GM12878 (cell line): Measurements from ENCODE around the gene ATG10. TPM values are rescaled to one million over a fixed set of nuclear protein-coding genes. Genes with fewer than 3 reads are reported as not detected.

ENCODE experiments used
- ATAC-seq: fragments of 200-7000 bp; cut with Tn5 transposase; 3 replicates; pipeline ENCODE4 v1.9.1; 2020; ENCODE audit warnings: mild to moderate bottlenecking, moderate library complexity
- BruUV-seq: library from RNA; stranded (reverse); fragments of 400-500 nt; replicated peaks from 2 replicates; lab custom pipeline; 2021; lab: Mats Ljungman, UMichigan
- CTCF ChIA-PET: fragments of 300-600 bp; sonication (Branson Sonifier 250); formaldehyde crosslinking; extraction: SDS; loops from one replicate; lab custom pipeline; 2021; ENCODE audit warnings: inconsistent platforms; lab: Yijun Ruan, JAX
- POLR2A ChIA-PET: fragments of 350-600 bp; formaldehyde crosslinking; extraction: SDS; loops from one replicate; lab custom pipeline; 2021; ENCODE audit warnings: inconsistent platforms; lab: Charles Lee
- RAD21 ChIA-PET: fragments of 300-600 bp; sonication (Branson Sonifier 250); formaldehyde crosslinking; loops from one replicate; lab custom pipeline; 2023; ENCODE audit warnings: antibody characterized with exemption; ENCODE audit not compliant: unreplicated experiment; lab: Charles Lee
- SMC1A ChIA-PET: fragments of 300-600 bp; sonication (Branson Sonifier 250); formaldehyde crosslinking; loops from one replicate; lab custom pipeline; 2023; ENCODE audit not compliant: unreplicated experiment, uncharacterized antibody; lab: Charles Lee
- DNase-seq: peaks from one replicate; pipeline ENCODE4 v3.0.0-alpha.2; 2011; ENCODE audit warnings: low read depth, low spot score
- FAIRE-seq: peaks from 3 replicates; lab custom pipeline; 2011; peaks lifted over from hg19 to GRCh38; lab: Jason Lieb, UNC
- H2AFZ ChIP-seq: 2 replicates; pipeline ENCODE4 v1.6.0; 2011; ENCODE audit warnings: low read depth, low read length, control low read depth; ENCODE audit not compliant: control insufficient read depth
- H3K27ac ChIP-seq: 2 replicates; pipeline ENCODE4 v1.5.1; 2011; ENCODE audit warnings: control low read depth; ENCODE audit not compliant: control insufficient read depth, insufficient read depth
- H3K27me3 ChIP-seq, 2 experiments: replicated peaks in 1 of 2; 2 replicates each; pipeline versions ENCODE4 v1.6.0 to v1.6.1; 2011; ENCODE audit warnings: low read length in 1 of 2; ENCODE audit not compliant: control insufficient read depth in 2 of 2, insufficient read depth in 2 of 2
- H3K36me3 ChIP-seq, 2 experiments: 2 replicates each; pipeline ENCODE4 v1.5.1; 2011; ENCODE audit warnings: low read length in 1 of 2; ENCODE audit not compliant: control insufficient read depth in 2 of 2, insufficient read depth in 2 of 2
- H3K4me1 ChIP-seq: 2 replicates; pipeline ENCODE4 v1.6.1; 2011; ENCODE audit warnings: mild to moderate bottlenecking, low read length, moderate library complexity, mixed read lengths; ENCODE audit not compliant: control insufficient read depth, insufficient read depth
- H3K4me2 ChIP-seq: 2 replicates; pipeline ENCODE4 v1.6.0; 2011; ENCODE audit warnings: control low read depth; ENCODE audit not compliant: control insufficient read depth, insufficient read depth
- H3K4me3 ChIP-seq: fragments of 200-600 bp; sonication (generic); 2 replicates; pipeline ENCODE4 v1.5.1; 2016
- H3K79me2 ChIP-seq: 2 replicates; pipeline ENCODE4 v1.6.0; 2011; ENCODE audit warnings: low read length; ENCODE audit not compliant: control insufficient read depth, insufficient read depth
- H3K9ac ChIP-seq: 2 replicates; pipeline ENCODE4 v1.8.0; 2011; ENCODE audit warnings: low read length, control low read depth, mixed read lengths; ENCODE audit not compliant: control insufficient read depth, insufficient read depth
- H3K9me3 ChIP-seq: replicated peaks from 3 replicates; pipeline ENCODE4 v1.5.1; 2011; ENCODE audit warnings: mild to moderate bottlenecking, low read length; ENCODE audit not compliant: control insufficient read depth, insufficient read depth
- H4K20me1 ChIP-seq: 2 replicates; pipeline ENCODE4 v1.6.0; 2011; ENCODE audit not compliant: control insufficient read depth, insufficient read depth
- CREM ChIP-seq: IDR thresholded peaks from 2 replicates; pipeline ENCODE4 v1.6.1; 2014; ENCODE audit warnings: antibody characterized with exemption, low read depth
- HCFC1 ChIP-seq: fragments of 150-350 bp; IDR thresholded peaks from 2 replicates; pipeline ENCODE4 v1.6.1; 2014; ENCODE audit warnings: low read length
- KLF5 ChIP-seq: fragments of 450-650 bp; IDR thresholded peaks from 2 replicates; pipeline ENCODE4 v1.6.1; 2014; ENCODE audit warnings: mild to moderate bottlenecking; ENCODE audit not compliant: partially characterized antibody
- RCOR1 ChIP-seq: conservative IDR thresholded peaks from 2 replicates; pipeline ENCODE4 v1.6.1; 2012; ENCODE audit warnings: low read depth, low read length, improper control_type of control experiment
- SUZ12 ChIP-seq: fragments of 200-600 bp; sonication (generic); IDR thresholded peaks from one replicate; pipeline ENCODE4 v1.6.1; 2018; ENCODE audit warnings: antibody characterized with exemption, mild to moderate bottlenecking; ENCODE audit not compliant: unreplicated experiment
- ZNF217 ChIP-seq: fragments of 450-650 bp; IDR thresholded peaks from 2 replicates; pipeline ENCODE4 v1.6.1; 2017; ENCODE audit warnings: antibody characterized with exemption, mild to moderate bottlenecking
- WGBS: methylation state at CpG from one replicate; pipeline ENCODE4 v1.1.6; 2016; ENCODE audit warnings: low lambda C conversion rate; ENCODE audit not compliant: insufficient replicate concordance, insufficient coverage; ENCODE audit errors: missing lambda C conversion rate; 5-methylcytosine and 5-hydroxymethylcytosine counted together
- in situ Hi-C: fragments of 300-500 bp; cut with MboI; formaldehyde crosslinking; loops from 9 replicates; pipeline ENCODE4 v1.14.3; 2018; ENCODE audit warnings: mixed read lengths
- intact Hi-C: fragments of 100-400 bp; cut with micrococcal nuclease; formaldehyde crosslinking; loops from one replicate; pipeline ENCODE4 v1.14.2; 2022; ENCODE audit not compliant: unreplicated experiment
- polyA plus RNA-seq, 11 experiments: library from polyadenylated mRNA; depleted of rRNA in 4 of 11; unstranded in 6 of 11; stranded (reverse) in 5 of 11; fragments of >200 nt; fragmentation: Nextera tagmentation in 4 of 11; fragmentation: Illumina TruSeq in 1 of 11; extraction: Ambion mirVana in 4 of 11; extraction: Trizol in 1 of 11; gene quantifications; 1 replicate in 1 of 11; 2 replicates in 10 of 11; pipeline versions ENCODE4 v1.2.1 to v1.2.3, GENCODE V29; 2011 to 2016; ENCODE audit warnings: inconsistent platforms in 2 of 11, missing spikeins in 2 of 11, low read depth in 1 of 11
- total RNA-seq, 4 experiments: library from RNA; depleted of rRNA in 3 of 4; stranded (reverse); fragments of >200 nt in 3 of 4; fragmentation: Illumina TruSeq in 1 of 4; extraction: Trizol in 1 of 4; gene quantifications; 2 replicates each; pipeline versions ENCODE4 v1.2.1 to v1.2.3, GENCODE V29; 2013 to 2021
- TF ChIP-seq, protein P1 (sequence below): fragments of 450-650 bp; IDR thresholded peaks from 2 replicates; pipeline ENCODE4 v1.6.1; 2017; ENCODE audit warnings: borderline replicate concordance

Gene ATG10
- total and polyA plus RNA-seq, 10 of the 15 experiments (the other 5 are each of a cell fraction or from before 2014, with no cell fraction given): 3.8 to 14.4 (median 6.5) TPM

DNA sequence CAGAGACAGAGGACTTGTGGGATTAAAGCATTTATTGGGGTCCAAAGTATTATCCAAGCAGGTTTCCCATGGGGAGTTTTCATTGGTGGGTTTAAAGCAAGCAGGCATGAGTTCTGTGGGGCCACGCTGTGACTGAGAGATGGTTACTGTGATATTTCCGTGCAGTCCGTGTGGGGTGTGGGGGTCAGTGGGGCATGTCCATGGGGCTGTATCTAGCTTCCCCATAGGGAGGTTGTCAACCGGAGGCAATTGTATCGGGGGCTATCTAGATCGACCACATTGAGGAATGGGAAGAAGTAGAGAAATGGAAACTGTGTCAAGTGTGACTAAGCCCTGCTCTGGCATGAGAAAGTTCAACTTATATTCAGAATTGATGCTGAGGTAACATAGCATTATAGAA is 313.4 kb downstream of the ATG10 start:
- intact Hi-C loops (no loop called here), in situ Hi-C loops (no loop called here)
- no peaks in the 10 kb centered on the region for H3K27me3 ChIP-seq
- H3K4me2 ChIP-seq: no peak overlapping the region
- no peak overlapping the region for H3K27ac ChIP-seq
- no peak for FAIRE-seq
- no peak overlapping the region for H3K4me3 ChIP-seq
- H3K4me1 ChIP-seq: no peaks in the 10 kb centered on the region
- BruUV-seq: no TSS peak
- H3K79me2 ChIP-seq: no peaks in the 10 kb centered on the region
- POLR2A ChIA-PET: interaction anchor here (0.6 kb wide), 2 partner anchors 9 to 46 kb away, joined by 4 read pairs; no protein-coding TSS in a partner anchor
- SMC1A ChIA-PET: interaction anchor here (1.5 kb wide), 1 partner anchor 26 kb away, joined by 4 read pairs; no protein-coding TSS in a partner anchor
- TF ChIP-seq ZNF217 (no peak), SUZ12 (no peak), KLF5 (no peak), CREM (no peak), HCFC1 (no peak), RCOR1 (no peak)
- TF ChIP-seq, protein P1, sequence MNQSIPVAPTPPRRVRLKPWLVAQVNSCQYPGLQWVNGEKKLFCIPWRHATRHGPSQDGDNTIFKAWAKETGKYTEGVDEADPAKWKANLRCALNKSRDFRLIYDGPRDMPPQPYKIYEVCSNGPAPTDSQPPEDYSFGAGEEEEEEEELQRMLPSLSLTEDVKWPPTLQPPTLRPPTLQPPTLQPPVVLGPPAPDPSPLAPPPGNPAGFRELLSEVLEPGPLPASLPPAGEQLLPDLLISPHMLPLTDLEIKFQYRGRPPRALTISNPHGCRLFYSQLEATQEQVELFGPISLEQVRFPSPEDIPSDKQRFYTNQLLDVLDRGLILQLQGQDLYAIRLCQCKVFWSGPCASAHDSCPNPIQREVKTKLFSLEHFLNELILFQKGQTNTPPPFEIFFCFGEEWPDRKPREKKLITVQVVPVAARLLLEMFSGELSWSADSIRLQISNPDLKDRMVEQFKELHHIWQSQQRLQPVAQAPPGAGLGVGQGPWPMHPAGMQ: no peak
- TF ChIP-seq, all 136 proteins: peak for 0
- Histone ChIP-seq H3K9ac (no peak overlapping the region), H4K20me1 (no peaks in the 10 kb centered on the region), H3K9me3 (no peaks in the 10 kb centered on the region), H2AFZ (no peak overlapping the region), H3K36me3 (no peaks in the 10 kb centered on the region)
- ChIA-PET CTCF (interaction anchor here (1.4 kb wide), 1 partner anchor 28 kb away, joined by 3 read pairs; no protein-coding TSS in a partner anchor), RAD21 (no interaction called here)
- 92% methylated on average over 6 of the region's 6 CpGs for WGBS
- ATAC-seq: no peak
- DNase-seq: no peak
